SU-DHL-6 (cell line): ENCODE results near the gene ZNF81.

Experiments used
- EZH2phosphoT487 ChIP-seq: fragments of 200-600 bp; sonication (generic), shearing (Covaris generic); conservative IDR thresholded peaks from 2 replicates; pipeline ENCODE4 v1.6.1; 2018; ENCODE audit warnings: mild to moderate bottlenecking, antibody characterized with exemption, low read length, moderate library complexity, mixed read lengths
- TF ChIP-seq, protein P1 (sequence below): fragments of 200-600 bp; sonication (generic); IDR thresholded peaks from one replicate; pipeline ENCODE4 v1.5.1; 2017; ENCODE audit warnings: antibody characterized with exemption, mild to moderate bottlenecking, low read length, moderate library complexity; ENCODE audit not compliant: insufficient read depth, poor library complexity, severe bottlenecking

DNA sequence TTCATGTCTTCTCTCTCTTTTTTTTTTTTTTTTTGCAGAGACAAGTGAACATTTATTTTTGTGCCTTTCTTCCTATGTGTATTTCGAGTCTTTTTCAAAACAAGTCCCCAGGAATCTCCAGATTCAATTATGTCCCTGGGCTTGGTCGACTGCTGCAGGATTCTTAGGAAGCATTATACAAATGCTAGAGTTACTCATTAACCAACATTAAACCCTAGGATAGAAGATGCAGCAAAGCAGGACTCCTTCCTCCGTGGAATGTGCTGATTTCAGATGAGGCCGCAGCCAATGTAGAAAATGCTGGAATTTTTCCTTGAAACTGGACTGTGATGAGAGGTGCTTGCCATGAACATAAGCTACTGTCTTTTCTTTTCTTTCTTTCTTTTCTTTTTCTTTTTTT, 3.4 kb downstream of the ZNF81 start:
- TF ChIP-seq, protein P1, sequence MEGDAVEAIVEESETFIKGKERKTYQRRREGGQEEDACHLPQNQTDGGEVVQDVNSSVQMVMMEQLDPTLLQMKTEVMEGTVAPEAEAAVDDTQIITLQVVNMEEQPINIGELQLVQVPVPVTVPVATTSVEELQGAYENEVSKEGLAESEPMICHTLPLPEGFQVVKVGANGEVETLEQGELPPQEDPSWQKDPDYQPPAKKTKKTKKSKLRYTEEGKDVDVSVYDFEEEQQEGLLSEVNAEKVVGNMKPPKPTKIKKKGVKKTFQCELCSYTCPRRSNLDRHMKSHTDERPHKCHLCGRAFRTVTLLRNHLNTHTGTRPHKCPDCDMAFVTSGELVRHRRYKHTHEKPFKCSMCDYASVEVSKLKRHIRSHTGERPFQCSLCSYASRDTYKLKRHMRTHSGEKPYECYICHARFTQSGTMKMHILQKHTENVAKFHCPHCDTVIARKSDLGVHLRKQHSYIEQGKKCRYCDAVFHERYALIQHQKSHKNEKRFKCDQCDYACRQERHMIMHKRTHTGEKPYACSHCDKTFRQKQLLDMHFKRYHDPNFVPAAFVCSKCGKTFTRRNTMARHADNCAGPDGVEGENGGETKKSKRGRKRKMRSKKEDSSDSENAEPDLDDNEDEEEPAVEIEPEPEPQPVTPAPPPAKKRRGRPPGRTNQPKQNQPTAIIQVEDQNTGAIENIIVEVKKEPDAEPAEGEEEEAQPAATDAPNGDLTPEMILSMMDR, result no peak
- TF ChIP-seq EZH2phosphoT487, result no peak
